ENCODE measurements around the gene NHLRC1.

NHLRC1 gene

DNA sequence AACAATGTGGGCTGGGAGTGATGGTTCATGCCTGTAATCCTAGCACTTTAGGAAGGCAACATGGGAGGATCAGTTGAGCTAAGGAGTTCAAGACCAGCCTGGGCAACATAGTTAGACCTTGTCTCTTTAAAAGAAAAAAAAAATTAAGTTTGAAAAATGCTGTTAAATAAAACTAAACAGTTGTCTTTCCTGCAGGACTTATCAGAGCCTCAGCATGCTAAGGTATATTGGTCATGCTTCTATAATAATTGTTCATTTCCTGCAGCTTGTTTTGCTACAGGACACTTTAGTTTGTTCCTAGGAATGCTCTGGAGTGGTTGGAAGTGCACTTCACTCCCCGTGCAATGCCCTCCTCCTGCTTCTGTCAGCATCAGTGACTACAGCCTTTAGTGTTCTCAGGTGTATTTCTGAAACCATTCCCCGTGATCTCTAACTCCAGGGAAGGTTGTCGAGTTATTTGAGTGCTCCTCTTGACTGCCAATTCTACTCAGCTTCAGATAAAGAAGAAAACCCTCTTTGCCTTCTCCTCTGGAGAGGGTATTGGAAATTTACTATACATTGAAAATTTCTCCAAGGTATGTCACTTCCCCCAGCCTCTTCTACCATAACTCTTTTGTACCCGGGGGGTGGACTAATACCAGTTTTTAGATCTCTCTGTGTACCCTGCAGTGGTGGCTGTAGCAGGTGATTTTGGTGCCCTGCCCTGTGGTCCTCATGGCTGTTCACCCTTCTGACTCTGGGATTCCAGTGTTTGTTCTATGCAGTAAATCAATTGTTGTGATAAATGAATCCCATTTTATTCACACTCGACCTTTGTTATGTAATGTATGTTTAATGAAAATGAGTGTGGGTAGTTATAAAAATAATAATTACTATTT is 33.8 kb downstream of the NHLRC1 start:
- in situ Hi-C loops (cut with MboI; ENCODE audit: low sequenced_read_pairs): no loop called here

DNA sequence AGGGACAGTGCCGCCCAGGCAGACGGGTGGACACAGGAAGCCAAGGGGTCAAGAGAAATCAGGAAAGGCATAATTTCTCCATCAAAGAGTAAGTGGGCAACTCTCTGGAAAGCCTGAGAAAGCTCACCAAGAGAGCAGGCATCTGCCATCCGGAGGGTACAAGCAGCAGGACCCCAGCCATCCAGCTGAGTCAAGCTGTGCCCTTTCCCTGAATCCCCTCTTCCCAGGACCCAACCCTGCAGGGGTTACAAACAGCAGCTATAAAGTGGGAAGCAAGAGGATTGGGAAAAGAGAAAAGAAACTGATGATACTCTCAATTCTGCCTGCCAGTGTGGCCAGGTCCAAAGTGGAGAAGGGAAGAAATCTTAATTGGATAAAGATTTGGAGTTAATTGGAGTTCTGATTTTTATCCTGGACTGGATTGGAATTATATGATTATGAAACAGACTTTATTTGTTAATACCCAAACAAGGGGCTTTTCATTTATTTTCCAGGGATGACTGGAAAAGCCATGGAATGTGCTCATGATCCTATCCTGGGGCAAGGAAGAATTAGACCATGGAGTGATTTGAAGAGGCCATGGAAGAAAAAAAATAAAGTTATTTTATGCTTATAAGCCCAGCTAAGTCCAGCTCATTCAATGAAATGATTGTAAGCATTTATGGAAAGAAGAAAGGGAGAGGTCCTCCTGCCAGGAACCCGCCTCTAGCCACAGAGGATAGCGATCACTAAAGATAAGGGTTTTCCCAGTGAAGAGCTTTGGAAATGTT is 34.9 kb downstream of the NHLRC1 start:
- in situ Hi-C loops (cut with MboI; ENCODE audit: low sequenced_read_pairs): no loop called here

GRCh38 chr6:18081025-18081668 is 41.3 kb downstream of the NHLRC1 start:
- in situ Hi-C loops (cut with MboI; ENCODE audit: low sequenced_read_pairs): no loop called here

GRCh38 chr6:18080544-18080943 is 41.9 kb downstream of the NHLRC1 start:
- in situ Hi-C loops (cut with MboI; ENCODE audit: low sequenced_read_pairs): no loop called here

- in situ Hi-C loops (cut with MboI; ENCODE audit: low sequenced_read_pairs): no loop called here
Observed at GRCh38 chr6:18078866-18079265, 43.6 kb downstream of the NHLRC1 start.

- in situ Hi-C loops (cut with MboI; ENCODE audit: low sequenced_read_pairs): no loop called here
Observed at GRCh38 chr6:18076231-18076630, 46.2 kb downstream of the NHLRC1 start.

- in situ Hi-C loops (cut with MboI; ENCODE audit: low sequenced_read_pairs): no loop called here
Observed at GRCh38 chr6:18072841-18073240, 49.6 kb downstream of the NHLRC1 start.

- in situ Hi-C loops (cut with MboI; ENCODE audit: low sequenced_read_pairs): no loop called here
Observed at GRCh38 chr6:18070486-18070885, 52.0 kb downstream of the NHLRC1 start.

Data from hTERT RPE-1 (cell line).